Measurements from ENCODE around the gene DNAJB2.

DNA sequence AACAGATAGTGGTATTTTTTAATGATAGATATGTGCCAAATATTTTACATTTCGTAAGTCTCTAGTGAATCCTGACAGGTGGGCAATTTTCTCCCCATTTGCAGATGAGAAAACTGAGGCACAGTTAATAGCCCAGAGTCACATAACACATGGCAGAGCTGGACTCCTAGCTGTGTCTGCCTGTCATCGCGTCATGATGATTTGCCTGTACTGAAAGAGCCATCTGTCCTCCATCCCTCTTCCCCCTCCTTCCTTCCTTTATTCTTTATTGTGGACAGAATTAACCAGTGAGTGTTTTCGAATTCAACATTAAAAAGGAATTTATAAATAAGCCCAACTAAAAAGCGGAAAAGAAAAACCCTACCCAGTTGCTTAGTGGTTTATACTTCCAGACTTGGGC, 3.2 kb downstream of the DNAJB2 start:
- TF ChIP-seq, protein P1, sequence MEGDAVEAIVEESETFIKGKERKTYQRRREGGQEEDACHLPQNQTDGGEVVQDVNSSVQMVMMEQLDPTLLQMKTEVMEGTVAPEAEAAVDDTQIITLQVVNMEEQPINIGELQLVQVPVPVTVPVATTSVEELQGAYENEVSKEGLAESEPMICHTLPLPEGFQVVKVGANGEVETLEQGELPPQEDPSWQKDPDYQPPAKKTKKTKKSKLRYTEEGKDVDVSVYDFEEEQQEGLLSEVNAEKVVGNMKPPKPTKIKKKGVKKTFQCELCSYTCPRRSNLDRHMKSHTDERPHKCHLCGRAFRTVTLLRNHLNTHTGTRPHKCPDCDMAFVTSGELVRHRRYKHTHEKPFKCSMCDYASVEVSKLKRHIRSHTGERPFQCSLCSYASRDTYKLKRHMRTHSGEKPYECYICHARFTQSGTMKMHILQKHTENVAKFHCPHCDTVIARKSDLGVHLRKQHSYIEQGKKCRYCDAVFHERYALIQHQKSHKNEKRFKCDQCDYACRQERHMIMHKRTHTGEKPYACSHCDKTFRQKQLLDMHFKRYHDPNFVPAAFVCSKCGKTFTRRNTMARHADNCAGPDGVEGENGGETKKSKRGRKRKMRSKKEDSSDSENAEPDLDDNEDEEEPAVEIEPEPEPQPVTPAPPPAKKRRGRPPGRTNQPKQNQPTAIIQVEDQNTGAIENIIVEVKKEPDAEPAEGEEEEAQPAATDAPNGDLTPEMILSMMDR (IDR thresholded peaks at IDR 0.05 in 4 of 5, conservative IDR thresholded peaks at IDR 0.05 in 1 of 5) = no peak
- TF ChIP-seq POLR2A (IDR thresholded peaks at IDR 0.05) = no peak
